Measurements from ENCODE around the gene FAM241A.
A peak's percentile ranks its signal among the peaks of the same experiment; 100 is the strongest.
"Not testable (repeated sequence)": the region's sequence is repeated elsewhere in the genome, so short reads cannot be mapped to it uniquely, and the experiment has no call there.

Gene FAM241A

GRCh38 chr4:112175840-112176239 lies 30.6 kb downstream of the FAM241A start:
- DNase-seq: peak in 1 of 3 experiments; percentile 56

- DNase-seq: no peak
These were observed 31.3 kb downstream of the FAM241A start for GRCh38 chr4:112176596-112176995.

- DNase-seq: not testable (repeated sequence)
These were observed 33.5 kb downstream of the FAM241A start for GRCh38 chr4:112178741-112179140.

GRCh38 chr4:112181358-112182000 lies 36.2 kb downstream of the FAM241A start:
- no peak for DNase-seq

- no peak for DNase-seq
These were observed 37.4 kb downstream of the FAM241A start for GRCh38 chr4:112182604-112183003.

- DNase-seq: no peak
These were observed 38.0 kb downstream of the FAM241A start for GRCh38 chr4:112183252-112183651.

GRCh38 chr4:112184438-112184837 lies 39.2 kb downstream of the FAM241A start:
- no peak for DNase-seq

GRCh38 chr4:112185334-112185733 lies 40.1 kb downstream of the FAM241A start:
- no peak for DNase-seq

- no peak for DNase-seq
These were observed 40.8 kb downstream of the FAM241A start for GRCh38 chr4:112185740-112186670.

GRCh38 chr4:112189754-112190153 lies 44.5 kb downstream of the FAM241A start:
- DNase-seq: peak in 1 of 3 experiments; percentile 3

GRCh38 chr4:112190684-112191083 lies 45.4 kb downstream of the FAM241A start:
- DNase-seq: no peak

- DNase-seq: no peak
These were observed 51.2 kb downstream of the FAM241A start for GRCh38 chr4:112196461-112196860.

- DNase-seq: no peak
These were observed 53.8 kb downstream of the FAM241A start for GRCh38 chr4:112199041-112199440.

GRCh38 chr4:112201915-112202505 lies 56.8 kb downstream of the FAM241A start:
- DNase-seq: no peak

- no peak for DNase-seq
These were observed 58.3 kb downstream of the FAM241A start for GRCh38 chr4:112203593-112203992.

- DNase-seq: no peak
These were observed 61.2 kb downstream of the FAM241A start for GRCh38 chr4:112206431-112206830.

- DNase-seq: not testable (repeated sequence)
These were observed 63.2 kb downstream of the FAM241A start for GRCh38 chr4:112208137-112209095.

GRCh38 chr4:112210777-112211176 lies 65.5 kb downstream of the FAM241A start:
- DNase-seq: no peak

GRCh38 chr4:112213091-112213490 lies 67.8 kb downstream of the FAM241A start:
- DNase-seq: no peak

GRCh38 chr4:112213856-112214255 lies 68.6 kb downstream of the FAM241A start:
- DNase-seq: no peak

GRCh38 chr4:112214390-112215264 lies 69.4 kb downstream of the FAM241A start:
- peak; percentile 10 to 58 (median 19) for DNase-seq
